Cardiac muscle cell (in vitro differentiated cells and primary cell): ENCODE measurements around the gene SCARB1. TPM values are rescaled to one million over a fixed set of nuclear protein-coding genes. Genes with fewer than 3 reads are reported as not detected.

Experiments
- DNase-seq, 2 donors: peaks; one replicate each; pipeline versions ENCODE4 v3.0.0 to v3.0.0-alpha.2; 2010 to 2017; ENCODE audit warnings: low read depth in 1 of 2, low spot score in 1 of 2
- H3K27ac ChIP-seq: fragments of 200-600 bp; sonication (generic); 2 replicates; pipeline ENCODE4 v1.5.1; 2016
- H3K27me3 ChIP-seq: fragments of 200-600 bp; sonication (generic); 2 replicates; pipeline ENCODE4 v1.6.0; 2016; ENCODE audit warnings: control low read depth
- H3K36me3 ChIP-seq: fragments of 200-600 bp; sonication (generic); 2 replicates; pipeline ENCODE4 v1.5.1; 2016; ENCODE audit warnings: control low read depth
- H3K4me1 ChIP-seq: fragments of 200-600 bp; sonication (generic); 2 replicates; pipeline ENCODE4 v1.8.1; 2017; ENCODE audit warnings: low read depth, mild to moderate bottlenecking, mixed run types
- H3K4me3 ChIP-seq: fragments of 200-600 bp; sonication (generic); 2 replicates; pipeline ENCODE4 v1.5.1; 2016; ENCODE audit warnings: mild to moderate bottlenecking
- H3K9me3 ChIP-seq: fragments of 200-600 bp; sonication (generic); 2 replicates; pipeline ENCODE4 v1.5.1; 2017; ENCODE audit warnings: low read depth, mild to moderate bottlenecking, control low read depth
- CTCF ChIP-seq: IDR thresholded peaks from 2 replicates; pipeline ENCODE4 v1.5.1; 2012; ENCODE audit warnings: low read depth, mild to moderate bottlenecking, low read length
- polyA plus RNA-seq: library from polyadenylated mRNA; unstranded; fragments of >200 nt; fragmentation: Nextera tagmentation; extraction: Ambion mirVana; gene quantifications from 2 replicates; pipeline ENCODE4 v1.2.1, GENCODE V29; 2016
- total RNA-seq: library from RNA; depleted of rRNA; stranded (reverse); fragments of >200 nt; gene quantifications from 2 replicates; pipeline ENCODE4 v1.2.3, GENCODE V29; 2016

SCARB1 gene
- total and polyA plus RNA-seq, 2 experiments from 2014 or later, result 37.7 to 42.5 TPM

GRCh38 chr12:124862768-124863415 is 772 bp downstream of the SCARB1 start:
- no peaks in the 10 kb centered on the region for H3K27me3 ChIP-seq
- TF ChIP-seq CTCF, result no peak
- H3K4me3 ChIP-seq, result peak overlapping the region; percentile 54
- peak in 1 of 2 donors; percentile 35 for DNase-seq
- H3K27ac ChIP-seq, result no peak overlapping the region
- no peaks in the 10 kb centered on the region for H3K36me3 ChIP-seq
- H3K4me1 ChIP-seq, result no peaks in the 10 kb centered on the region
- H3K9me3 ChIP-seq, result no peaks in the 10 kb centered on the region

- H3K4me3 ChIP-seq, result no peak overlapping the region
- DNase-seq, result no peak
- H3K36me3 ChIP-seq, result no peaks in the 10 kb centered on the region
These were observed 1.6 kb downstream of the SCARB1 start for GRCh38 chr12:124861898-124862676.

GRCh38 chr12:124861492-124861891 is 2.2 kb downstream of the SCARB1 start:
- H3K4me3 ChIP-seq, result no peak overlapping the region
- peaks cover 7% of the 10 kb centered on the region for H3K4me1 ChIP-seq
- DNase-seq, result peak in 1 of 2 donors; percentile 80
- H3K36me3 ChIP-seq, result no peaks in the 10 kb centered on the region
- no peak overlapping the region for H3K27ac ChIP-seq
- no peaks in the 10 kb centered on the region for H3K27me3 ChIP-seq
- no peak for TF ChIP-seq CTCF
- no peaks in the 10 kb centered on the region for H3K9me3 ChIP-seq

More at GRCh38 chr12:124861898-124862676, 1.6 kb downstream of the SCARB1 start:
- no peaks in the 10 kb centered on the region for H3K9me3 ChIP-seq
- H3K27ac ChIP-seq, result no peak overlapping the region
- peaks cover 1% of the 10 kb centered on the region for H3K4me1 ChIP-seq
- no peak for TF ChIP-seq CTCF
- H3K27me3 ChIP-seq, result no peaks in the 10 kb centered on the region

- H3K27ac ChIP-seq, result no peak overlapping the region
- H3K4me1 ChIP-seq, result peaks cover 23% of the 10 kb centered on the region
- H3K4me3 ChIP-seq, result no peak overlapping the region
- H3K9me3 ChIP-seq, result no peaks in the 10 kb centered on the region
- no peak for DNase-seq
- TF ChIP-seq CTCF, result no peak
- H3K27me3 ChIP-seq, result no peaks in the 10 kb centered on the region
- H3K36me3 ChIP-seq, result no peaks in the 10 kb centered on the region
These were observed 5.7 kb downstream of the SCARB1 start for GRCh38 chr12:124857921-124858461.

GRCh38 chr12:124856842-124857178 is 6.9 kb downstream of the SCARB1 start:
- Histone ChIP-seq H3K27me3 (no peaks in the 10 kb centered on the region), H3K9me3 (no peaks in the 10 kb centered on the region), H3K27ac (peak overlapping the region; percentile 86), H3K36me3 (no peaks in the 10 kb centered on the region), H3K4me3 (no peak overlapping the region), H3K4me1 (peaks cover 26% of the 10 kb centered on the region)
- no peak for DNase-seq
- TF ChIP-seq CTCF, result no peak
